Transverse colon (tissue), 4 donors: ENCODE results near the gene KPNA2. TPM values are rescaled to one million over a fixed set of nuclear protein-coding genes. Genes with fewer than 3 reads are reported as not detected.
A peak's percentile ranks its signal among the peaks of the same experiment; 100 is the strongest.
"Not testable (repeated sequence)": the region's sequence is repeated elsewhere in the genome, so short reads cannot be mapped to it uniquely, and the experiment has no call there.

Experiments
- DNase-seq: peaks from one replicate; pipeline ENCODE4 v3.0.0-alpha.2; 2019
- H3K27ac ChIP-seq, 4 donors: fragments of 200-600 bp; sonication (generic); 2 replicates each; pipeline ENCODE4 v1.5.1; 2016 to 2018; ENCODE audit warnings: inconsistent platforms in 4 of 4
- H3K27me3 ChIP-seq: fragments of 200-600 bp; sonication (generic); 2 replicates; pipeline ENCODE4 v1.5.1; 2017; ENCODE audit warnings: inconsistent platforms
- H3K36me3 ChIP-seq, 4 donors: fragments of 200-600 bp; sonication (generic); 2 replicates each; pipeline ENCODE4 v1.5.1; 2017 to 2019; ENCODE audit warnings: inconsistent platforms in 4 of 4
- H3K4me1 ChIP-seq, 4 donors: fragments of 200-600 bp; sonication (generic); 2 replicates each; pipeline ENCODE4 v1.5.1; 2017 to 2020; ENCODE audit warnings: inconsistent platforms in 4 of 4
- H3K4me3 ChIP-seq, 4 donors: fragments of 200-600 bp; sonication (generic); 1 replicate in 1 of 4; 2 replicates in 3 of 4; pipeline versions ENCODE4 v1.5.1 to v1.6.1; 2017 to 2019; ENCODE audit warnings: inconsistent platforms in 4 of 4
- H3K9me3 ChIP-seq, 2 donors: fragments of 200-600 bp; sonication (generic); 2 replicates each; pipeline ENCODE4 v1.5.1; 2017 to 2019; ENCODE audit warnings: inconsistent platforms in 2 of 2
- CTCF ChIP-seq, 5 experiments: fragments of 200-600 bp in 3 of 5; fragments of 450-650 bp in 2 of 5; sonication (generic) in 3 of 5; IDR thresholded peaks; 1 replicate in 2 of 5; 2 replicates in 3 of 5; pipeline ENCODE4 v1.5.1; 2016 to 2017; ENCODE audit warnings: antibody characterized with exemption in 5 of 5, inconsistent platforms in 3 of 5, mild to moderate bottlenecking in 2 of 5, moderate library complexity in 1 of 5
- EP300 ChIP-seq: sonication (generic); formaldehyde crosslinking; IDR thresholded peaks from one replicate; pipeline ENCODE4 v1.6.1; 2017; ENCODE audit warnings: antibody characterized with exemption, low read depth
- POLR2A ChIP-seq: fragments of 450-650 bp; IDR thresholded peaks from one replicate; pipeline ENCODE4 v1.6.1; 2016; ENCODE audit warnings: antibody characterized with exemption, mild to moderate bottlenecking, moderate library complexity
- POLR2AphosphoS5 ChIP-seq, 3 donors: sonication (generic); formaldehyde crosslinking; IDR thresholded peaks; one replicate each; pipeline ENCODE4 v1.6.1; 2016; ENCODE audit warnings: antibody characterized with exemption in 3 of 3
- WGBS, 2 donors: methylation state at CpG; one replicate each; pipeline ENCODE4 v1.1.5; 2018; ENCODE audit warnings: low coverage in 1 of 2; 5-methylcytosine and 5-hydroxymethylcytosine counted together
- in situ Hi-C, 4 donors: fragments of 200-750 bp; cut with MboI; loops; one replicate each; pipeline versions ENCODE4 v1.15.0 to v1.15.1; 2017; ENCODE audit warnings: low sequenced_read_pairs in 3 of 4, low pct_ligation_motif_present in 1 of 4, low pct_unique_long_range_greater_than_20kb in 1 of 4
- intact Hi-C: fragments of 100-400 bp; cut with DNase I; formaldehyde crosslinking; loops from one replicate; pipeline ENCODE4 v1.15.1; 2023; ENCODE audit warnings: low total_unique reads
- total RNA-seq, 4 donors: library from RNA; depleted of rRNA; stranded (reverse); fragments of >200 nt; gene quantifications; one replicate each; pipeline ENCODE4 v1.1.0, GENCODE V29; 2016

The KPNA2 gene
- total RNA-seq, 4 donors from 2014 or later, result 3.4 to 21.5 (median 11.0) TPM

GRCh38 chr17:67993998-67994361 lies 41.6 kb upstream of the KPNA2 start:
- peaks cover 6% of the 10 kb centered on the region for H3K27me3 ChIP-seq
- no peaks in the 10 kb centered on the region for H3K36me3 ChIP-seq
- DNase-seq, result no peak
- 3 to 4% methylated on average over 8 to 21 of the region's 21 CpGs for WGBS, 2 donors
- peaks cover 9 to 28% (median 18%) of the 10 kb centered on the region in 4 donors for H3K4me1 ChIP-seq
- peak overlapping the region; percentile 61 to 83 (median 82) for H3K4me3 ChIP-seq
- TF ChIP-seq EP300 (no peak), POLR2A (no peak), CTCF (IDR thresholded peaks at IDR 0.05) (no peak), POLR2AphosphoS5 (IDR thresholded peaks at IDR 0.05) (no peak)
- H3K27ac ChIP-seq, result peak overlapping the region; percentile 96 to 99 (median 98)
- intact Hi-C loops (no loop called here), in situ Hi-C loops (no loop called here)
- H3K9me3 ChIP-seq, result no peaks in the 10 kb centered on the region

GRCh38 chr17:67994817-67995569 lies 40.5 kb upstream of the KPNA2 start:
- H3K27me3 ChIP-seq, result peaks cover 6% of the 10 kb centered on the region
- 22 to 42% methylated on average over 3 to 9 of the region's 9 CpGs for WGBS, 2 donors
- intact Hi-C loops, result loop anchor here (5.0 kb wide), 1 partner anchor 1028 kb away; no protein-coding TSS in a partner anchor
- DNase-seq, result no peak
- H3K4me3 ChIP-seq, result peak overlapping the region; percentile 33 to 63 (median 44)
- H3K9me3 ChIP-seq, result no peaks in the 10 kb centered on the region
- H3K36me3 ChIP-seq, result no peaks in the 10 kb centered on the region
- in situ Hi-C loops, result no loop called here
- peaks cover 9 to 28% (median 18%) of the 10 kb centered on the region in 4 donors for H3K4me1 ChIP-seq
- no peak for TF ChIP-seq CTCF (IDR thresholded peaks at IDR 0.05)
- peak in 1 of 3 donors; percentile 16 for TF ChIP-seq POLR2AphosphoS5 (IDR thresholded peaks at IDR 0.05)
- TF ChIP-seq POLR2A, result no peak
- no peak for TF ChIP-seq EP300
- H3K27ac ChIP-seq, result peak overlapping the region; percentile 96 to 99 (median 98)

GRCh38 chr17:67995570-67996263 lies 39.8 kb upstream of the KPNA2 start:
- Histone ChIP-seq H3K4me1 (peaks cover 9 to 28% (median 18%) of the 10 kb centered on the region in 4 donors), H3K9me3 (no peaks in the 10 kb centered on the region), H3K27me3 (peaks cover 6% of the 10 kb centered on the region), H3K4me3 (peak overlapping the region; percentile 33 to 63 (median 44)), H3K27ac (peak overlapping the region; percentile 14 to 99 (median 66)), H3K36me3 (no peaks in the 10 kb centered on the region)
- in situ Hi-C loops (no loop called here), intact Hi-C loops (loop anchor here (5.0 kb wide), 1 partner anchor 1028 kb away; no protein-coding TSS in a partner anchor)
- 0% methylated on average over 39 of the region's 43 CpGs; no CpG with 5 or more reads in 1 of the 2 donors for whole genome bisulfite sequencing, 2 donors
- no peak for TF ChIP-seq CTCF (IDR thresholded peaks at IDR 0.05)
- no peak for TF ChIP-seq POLR2AphosphoS5 (IDR thresholded peaks at IDR 0.05)
- TF ChIP-seq POLR2A, result no peak
- TF ChIP-seq EP300, result no peak
- peak; percentile 19 for DNase-seq

- 27 to 54% methylated on average over 9 to 25 of the region's 25 CpGs for WGBS, 2 donors
- H3K27me3 ChIP-seq, H3K9me3 ChIP-seq, in situ Hi-C loops, DNase-seq, H3K36me3 ChIP-seq: not testable (repeated sequence)
- intact Hi-C loops, result loop anchor here (5.0 kb wide), 1 partner anchor 1029 kb away; no protein-coding TSS in a partner anchor
- peaks cover 9 to 28% (median 18%) of the 10 kb centered on the region in 4 donors for H3K4me1 ChIP-seq
- H3K27ac ChIP-seq, result peak within 1 kb of the TSS; percentile 14 to 99 (median 66)
- peak within 1 kb of the TSS; percentile 33 to 63 (median 44) for H3K4me3 ChIP-seq
These were observed 39.0 kb upstream of the KPNA2 start, which contains the start of gene C17orf58 for GRCh38 chr17:67996301-67997171. Gene C17orf58, minus strand, starts transcription at chr17:67996469. Its CDS starts 271 bp downstream, at chr17:67996198.
